ENCODE measurements around the gene ZNF225.

- TF ChIP-seq EZH2 (IDR thresholded peaks at IDR 0.05; ENCODE audit: borderline replicate concordance, insufficient read depth, low read depth, low read length, poor library complexity, severe bottlenecking) (no peak), CTCF (IDR thresholded peaks at IDR 0.05) (no peak)
Observed at GRCh38 chr19:44107751-44108150, 5.4 kb upstream of the ZNF225 start.
